Gastrocnemius medialis (tissue), 4 donors: ENCODE results near the gene CLMN. TPM values are rescaled to one million over a fixed set of nuclear protein-coding genes. Genes with fewer than 3 reads are reported as not detected.
"Not testable (repeated sequence)": the region's sequence is repeated elsewhere in the genome, so short reads cannot be mapped to it uniquely, and the experiment has no call there.

ENCODE experiments used
- ATAC-seq, 2 donors: fragments of 150-250 bp; one replicate each; pipeline ENCODE4 v1.9.1; 2016
- DNase-seq, 2 donors: peaks; one replicate each; pipeline ENCODE4 v3.0.0-alpha.2; 2019
- H3K27ac ChIP-seq, 4 donors: fragments of 200-600 bp; sonication (generic); 1 replicate in 1 of 4; 2 replicates in 3 of 4; pipeline ENCODE4 v1.5.1; 2016 to 2018; ENCODE audit warnings: mild to moderate bottlenecking in 2 of 4, moderate library complexity in 1 of 4
- H3K27me3 ChIP-seq, 3 donors: fragments of 200-600 bp; sonication (generic) in 2 of 3; 1 replicate in 1 of 3; 2 replicates in 2 of 3; pipeline versions ENCODE4 v1.5.1 to v1.6.0; 2016 to 2019; ENCODE audit warnings: mild to moderate bottlenecking in 1 of 3, moderate library complexity in 1 of 3
- H3K36me3 ChIP-seq, 2 donors: fragments of 200-600 bp; sonication (generic) in 1 of 2; one replicate each; pipeline ENCODE4 v1.5.1; 2017 to 2018
- H3K4me1 ChIP-seq, 2 donors: fragments of 200-600 bp; sonication (generic) in 1 of 2; one replicate each; pipeline ENCODE4 v1.5.1; 2016 to 2017; ENCODE audit warnings: mild to moderate bottlenecking in 2 of 2
- H3K4me3 ChIP-seq, 4 donors: fragments of 200-600 bp; sonication (generic) in 3 of 4; 1 replicate in 1 of 4; 2 replicates in 3 of 4; pipeline ENCODE4 v1.5.1; 2016 to 2019; ENCODE audit warnings: mild to moderate bottlenecking in 2 of 4
- H3K9me3 ChIP-seq, 3 donors: fragments of 200-600 bp; sonication (generic) in 2 of 3; 1 replicate in 1 of 3; 2 replicates in 2 of 3; pipeline ENCODE4 v1.5.1; 2016 to 2019
- CTCF ChIP-seq, 5 experiments: fragments of 450-650 bp in 3 of 5; fragments of 200-600 bp in 2 of 5; sonication (generic) in 2 of 5; IDR thresholded peaks in 4 of 5; conservative IDR thresholded peaks in 1 of 5; 1 replicate in 4 of 5; 2 replicates in 1 of 5; pipeline ENCODE4 v1.5.1; 2016 to 2019; ENCODE audit warnings: antibody characterized with exemption in 5 of 5, mild to moderate bottlenecking in 3 of 5, moderate library complexity in 3 of 5
- POLR2A ChIP-seq, 2 donors: fragments of 450-650 bp; IDR thresholded peaks; one replicate each; pipeline ENCODE4 v1.6.1; 2017; ENCODE audit warnings: antibody characterized with exemption in 2 of 2, mild to moderate bottlenecking in 2 of 2, moderate library complexity in 2 of 2
- in situ Hi-C, 4 donors: fragments of 200-750 bp; cut with MboI; loops; one replicate each; pipeline versions ENCODE4 v1.15.0 to v1.8.0; 2017; ENCODE audit warnings: low sequenced_read_pairs in 4 of 4
- intact Hi-C: fragments of 100-400 bp; cut with DNase I; formaldehyde crosslinking; loops from one replicate; pipeline ENCODE4 v1.15.1; 2023; ENCODE audit warnings: low total_unique reads
- total RNA-seq, 4 donors: library from RNA; depleted of rRNA; stranded (reverse); fragments of >200 nt; gene quantifications; one replicate each; pipeline versions ENCODE4 v1.1.0 to v1.2.3, GENCODE V29; 2016

The CLMN gene
- total RNA-seq, 4 donors from 2014 or later: 3.8 to 8.8 (median 5.8) TPM

- Histone ChIP-seq H3K36me3 (no peaks in the 10 kb centered on the region), H3K4me3 (no peak overlapping the region), H3K9me3 (no peaks in the 10 kb centered on the region), H3K27me3 (no peaks in the 10 kb centered on the region), H3K4me1 (no peaks in the 10 kb centered on the region), H3K27ac (no peak overlapping the region)
- no peak for DNase-seq
- ATAC-seq: no peak
- intact Hi-C loops (no loop called here), in situ Hi-C loops (no loop called here)
- TF ChIP-seq CTCF (IDR thresholded peaks at IDR 0.05 in 4 of 5, conservative IDR thresholded peaks at IDR 0.05 in 1 of 5) (no peak), POLR2A (IDR thresholded peaks at IDR 0.05) (no peak)
These were observed 113.2 kb downstream of the CLMN start for GRCh38 chr14:95206534-95206933.

DNA sequence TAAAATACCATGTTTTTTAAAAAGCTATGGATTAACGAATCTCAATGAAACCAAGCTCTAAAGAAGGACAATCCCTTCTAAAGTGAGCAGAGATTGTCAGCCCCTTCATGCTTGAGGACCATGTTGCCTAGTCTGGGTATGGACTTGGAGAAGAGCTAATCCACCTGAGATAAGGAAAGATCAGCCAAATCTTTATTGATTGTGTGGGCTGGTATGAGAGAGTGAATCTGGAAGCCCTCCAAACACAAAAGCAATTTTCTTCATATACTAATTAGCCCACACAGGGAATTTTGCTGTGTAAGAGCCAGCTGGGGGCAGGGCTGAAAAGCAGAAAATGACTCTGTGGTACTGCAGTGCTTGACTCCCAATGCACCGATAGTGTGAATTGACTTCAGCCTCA, 115.0 kb downstream of the CLMN start:
- TF ChIP-seq POLR2A (IDR thresholded peaks at IDR 0.05) (no peak), CTCF (IDR thresholded peaks at IDR 0.05 in 4 of 5, conservative IDR thresholded peaks at IDR 0.05 in 1 of 5) (no peak)
- Histone ChIP-seq H3K9me3 (no peaks in the 10 kb centered on the region), H3K27ac (no peak overlapping the region), H3K4me3 (no peak overlapping the region), H3K4me1 (no peaks in the 10 kb centered on the region), H3K36me3 (no peaks in the 10 kb centered on the region), H3K27me3 (no peaks in the 10 kb centered on the region)
- ATAC-seq (no peak), DNase-seq (no peak)
- in situ Hi-C loops: no loop called here
- intact Hi-C loops: no loop called here

GRCh38 chr14:95201745-95202144, 118.0 kb downstream of the CLMN start:
- H3K9me3 ChIP-seq, H3K27ac ChIP-seq, intact Hi-C loops, H3K36me3 ChIP-seq, H3K4me3 ChIP-seq, DNase-seq, H3K27me3 ChIP-seq, in situ Hi-C loops, H3K4me1 ChIP-seq, ATAC-seq: not testable (repeated sequence)

DNA sequence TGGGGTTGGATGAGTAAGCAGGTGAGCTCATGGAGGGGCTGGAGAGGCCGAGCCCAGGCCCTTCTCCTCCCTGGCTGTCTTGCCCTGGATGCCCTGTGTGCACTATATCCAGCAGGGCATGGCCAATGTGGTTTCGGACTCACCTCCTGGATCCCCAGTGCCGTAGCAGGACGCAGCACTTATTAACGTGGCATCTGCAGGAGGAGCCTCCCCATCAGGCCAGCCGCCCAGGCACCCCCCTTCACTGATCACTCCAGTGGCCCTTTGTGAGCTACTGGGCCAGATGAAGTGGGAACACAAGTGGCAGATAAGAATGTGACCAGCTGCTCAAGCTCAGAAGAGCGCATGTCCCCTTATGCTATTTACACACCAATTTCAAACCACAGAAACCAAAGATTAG, 119.3 kb downstream of the CLMN start:
- intact Hi-C loops (no loop called here), in situ Hi-C loops (no loop called here)
- Histone ChIP-seq H3K27ac (no peak overlapping the region), H3K27me3 (no peaks in the 10 kb centered on the region), H3K36me3 (no peaks in the 10 kb centered on the region), H3K9me3 (no peaks in the 10 kb centered on the region), H3K4me1 (no peaks in the 10 kb centered on the region), H3K4me3 (no peak overlapping the region)
- no peak for TF ChIP-seq CTCF (IDR thresholded peaks at IDR 0.05 in 4 of 5, conservative IDR thresholded peaks at IDR 0.05 in 1 of 5)
- no peak for TF ChIP-seq POLR2A (IDR thresholded peaks at IDR 0.05)
- DNase-seq (no peak), ATAC-seq (no peak)

DNA sequence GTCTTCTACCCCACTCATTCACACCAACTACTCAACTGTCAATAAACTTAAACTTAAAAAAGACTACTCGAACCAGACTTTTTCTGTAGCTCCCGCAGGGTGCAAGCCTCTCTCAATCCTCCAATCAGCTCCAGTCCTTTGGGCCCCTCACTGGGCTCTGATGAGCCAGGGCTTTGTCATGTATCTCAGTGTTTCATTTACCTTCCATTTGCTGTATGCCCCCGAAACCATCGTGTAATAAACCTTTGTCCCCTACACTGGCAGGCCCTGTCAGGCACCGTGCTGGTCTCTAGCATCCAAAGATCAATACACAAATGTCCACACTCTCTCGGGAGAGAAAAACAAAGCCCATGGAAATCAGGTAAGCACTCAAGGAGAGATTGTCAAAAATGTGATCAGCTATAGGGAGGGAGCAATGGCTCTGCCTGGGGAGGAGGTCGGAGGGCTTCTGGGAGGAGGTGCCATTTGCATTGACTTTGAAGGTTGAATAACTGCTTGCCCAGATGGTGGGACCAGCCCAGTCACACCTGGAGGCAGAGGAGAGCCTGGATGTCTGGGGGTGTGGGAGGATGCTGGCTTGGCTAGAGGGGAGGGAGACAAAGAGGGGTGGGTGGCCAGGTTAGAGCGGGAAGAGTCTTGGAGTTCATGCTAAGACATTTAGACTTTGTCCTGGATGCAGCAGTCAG, 120.3 kb downstream of the CLMN start:
- Histone ChIP-seq H3K36me3 (no peaks in the 10 kb centered on the region), H3K4me3 (no peak overlapping the region), H3K27me3 (no peaks in the 10 kb centered on the region), H3K9me3 (no peaks in the 10 kb centered on the region), H3K27ac (no peak overlapping the region), H3K4me1 (no peaks in the 10 kb centered on the region)
- no peak for TF ChIP-seq POLR2A (IDR thresholded peaks at IDR 0.05)
- no peak for TF ChIP-seq CTCF (IDR thresholded peaks at IDR 0.05 in 4 of 5, conservative IDR thresholded peaks at IDR 0.05 in 1 of 5)
- intact Hi-C loops: no loop called here
- ATAC-seq: no peak
- no peak for DNase-seq
- in situ Hi-C loops: no loop called here
